IMR-90 (cell line): Measurements from ENCODE around the gene KLHL42. TPM values are rescaled to one million over a fixed set of nuclear protein-coding genes. Genes with fewer than 3 reads are reported as not detected.
A peak's percentile ranks its signal among the peaks of the same experiment; 100 is the strongest.

Experiments
- ATAC-seq: fragments of 200-7000 bp; cut with Tn5 transposase; 2 replicates; pipeline ENCODE4 v1.9.1; 2020; ENCODE audit warnings: low read depth, mild to moderate bottlenecking, moderate library complexity
- BruUV-seq: library from RNA; stranded (reverse); fragments of 400-500 nt; replicated peaks from 2 replicates; lab custom pipeline; 2021; lab: Mats Ljungman, UMichigan
- CTCF ChIA-PET: fragments of 300-600 bp; formaldehyde crosslinking; extraction: SDS; loops from one replicate; lab custom pipeline; 2021; ENCODE audit warnings: antibody characterized with exemption; lab: Yijun Ruan, JAX
- POLR2A ChIA-PET: fragments of 300-600 bp; sonication (Branson Sonifier 250); formaldehyde crosslinking; loops from one replicate; lab custom pipeline; 2022; ENCODE audit warnings: antibody characterized with exemption; ENCODE audit not compliant: unreplicated experiment; lab: Charles Lee
- DNase-seq: peaks from one replicate; pipeline ENCODE4 v3.0.0; 2013
- H2AFZ ChIP-seq: replicated peaks from 2 replicates; pipeline ENCODE3; 2013; ENCODE audit warnings: low read length, mild to moderate bottlenecking; ENCODE audit not compliant: poor library complexity
- H2AK5ac ChIP-seq: 2 replicates; pipeline ENCODE4 v1.6.1; 2013; ENCODE audit warnings: low read depth, low read length, inconsistent platforms
- H2AK9ac ChIP-seq: replicated peaks from 2 replicates; pipeline ENCODE3; 2013; ENCODE audit warnings: mild to moderate bottlenecking, low read depth, low read length, moderate library complexity; ENCODE audit not compliant: poor library complexity
- H2BK120ac ChIP-seq: 2 replicates; pipeline ENCODE4 v1.6.1; 2013; ENCODE audit warnings: low read depth, low read length, inconsistent platforms
- H2BK15ac ChIP-seq: 3 replicates; pipeline ENCODE4 v1.6.1; 2013; ENCODE audit warnings: low read depth, low read length, inconsistent platforms
- H2BK20ac ChIP-seq: 2 replicates; pipeline ENCODE4 v1.6.1; 2013; ENCODE audit warnings: low read depth, mild to moderate bottlenecking, inconsistent platforms, low read length, moderate library complexity
- H2BK5ac ChIP-seq: 2 replicates; pipeline ENCODE4 v1.6.1; 2013; ENCODE audit warnings: mild to moderate bottlenecking, low read depth, low read length, inconsistent platforms; ENCODE audit not compliant: poor library complexity, severe bottlenecking
- H3K14ac ChIP-seq: replicated peaks from 2 replicates; pipeline ENCODE4 v1.6.1; 2013; ENCODE audit warnings: low read depth, low read length, inconsistent platforms
- H3K18ac ChIP-seq: 2 replicates; pipeline ENCODE4 v1.6.1; 2013; ENCODE audit warnings: low read depth, low read length, control low read depth
- H3K23ac ChIP-seq: 2 replicates; pipeline ENCODE4 v1.6.1; 2013; ENCODE audit warnings: low read depth, low read length, inconsistent platforms
- H3K27ac ChIP-seq: 2 replicates; pipeline ENCODE4 v1.5.1; 2013; ENCODE audit warnings: mild to moderate bottlenecking, control low read depth, low read length; ENCODE audit not compliant: insufficient read depth
- H3K27me3 ChIP-seq: 2 replicates; pipeline ENCODE4 v1.6.1; 2013; ENCODE audit warnings: low read length; ENCODE audit not compliant: control insufficient read depth, insufficient read depth
- H3K36me3 ChIP-seq: 2 replicates; pipeline ENCODE4 v1.6.1; 2013; ENCODE audit warnings: low read length, mixed read lengths; ENCODE audit not compliant: control insufficient read depth, insufficient read depth
- H3K4ac ChIP-seq: 2 replicates; pipeline ENCODE4 v1.6.1; 2013; ENCODE audit warnings: low read depth, low read length, inconsistent platforms
- H3K4me1 ChIP-seq: 2 replicates; pipeline ENCODE4 v1.6.1; 2013; ENCODE audit warnings: low read length, mixed read lengths; ENCODE audit not compliant: control insufficient read depth, insufficient read depth
- H3K4me2 ChIP-seq: 2 replicates; pipeline ENCODE4 v1.6.1; 2013; ENCODE audit warnings: low read depth, mild to moderate bottlenecking, control low read depth, low read length, moderate library complexity
- H3K4me3 ChIP-seq: 2 replicates; pipeline ENCODE4 v1.5.1; 2013; ENCODE audit warnings: low read depth, mild to moderate bottlenecking, control low read depth, low read length, moderate library complexity; ENCODE audit not compliant: insufficient read depth
- H3K56ac ChIP-seq: 2 replicates; pipeline ENCODE4 v1.6.1; 2013; ENCODE audit warnings: low read length, inconsistent platforms; ENCODE audit not compliant: insufficient read depth; ENCODE audit errors: extremely low read depth
- H3K79me1 ChIP-seq, 2 experiments: 2 replicates each; pipeline ENCODE4 v1.6.1; 2013; ENCODE audit warnings: low read length in 2 of 2, inconsistent platforms in 1 of 2, low read depth in 1 of 2
- H3K9ac ChIP-seq: 2 replicates; pipeline ENCODE4 v1.6.1; 2013; ENCODE audit warnings: low read depth, low read length, control low read depth
- H3K9me1 ChIP-seq: 2 replicates; pipeline ENCODE4 v1.6.1; 2013; ENCODE audit warnings: low read length, inconsistent platforms; ENCODE audit not compliant: insufficient read depth
- H3K9me3 ChIP-seq: 2 replicates; pipeline ENCODE4 v1.6.1; 2013; ENCODE audit warnings: low read length; ENCODE audit not compliant: control insufficient read depth, insufficient read depth
- H4K20me1 ChIP-seq: 2 replicates; pipeline ENCODE4 v1.6.1; 2013; ENCODE audit warnings: low read length, inconsistent platforms; ENCODE audit not compliant: insufficient read depth
- H4K5ac ChIP-seq: 2 replicates; pipeline ENCODE4 v1.6.1; 2013; ENCODE audit warnings: mild to moderate bottlenecking, low read depth, low read length, control low read depth
- H4K8ac ChIP-seq, 2 experiments: 2 replicates each; pipeline ENCODE4 v1.6.1; 2013; ENCODE audit warnings: low read depth in 2 of 2, low read length in 2 of 2, control low read depth in 1 of 2, inconsistent platforms in 1 of 2
- H4K91ac ChIP-seq: 2 replicates; pipeline ENCODE4 v1.6.1; 2013; ENCODE audit warnings: low read depth, low read length, inconsistent platforms; ENCODE audit not compliant: insufficient read depth
- CEBPB ChIP-seq: IDR thresholded peaks from 2 replicates; pipeline ENCODE4 v1.6.1; 2012; ENCODE audit warnings: low read depth, low read length, improper control_type of control experiment
- CHD1 ChIP-seq: IDR thresholded peaks from 2 replicates; pipeline ENCODE4 v1.6.1; 2012; ENCODE audit warnings: low read depth, low read length, improper control_type of control experiment
- RAD21 ChIP-seq: IDR thresholded peaks from 2 replicates; pipeline ENCODE4 v1.6.1; 2012; ENCODE audit warnings: low read length, improper control_type of control experiment
- WGBS, 2 experiments: methylation state at CpG; one replicate each; pipeline versions ENCODE4 v1.1.5 to v1.1.7; 2013; ENCODE audit warnings: missing lambda C conversion rate in 2 of 2; ENCODE audit not compliant: insufficient read length in 1 of 2; ENCODE audit errors: extremely low coverage in 2 of 2; 5-methylcytosine and 5-hydroxymethylcytosine counted together
- dilution Hi-C: fragments of 300-500 bp; cut with HindIII; formaldehyde crosslinking; loops from one replicate; pipeline ENCODE4 v1.14.3; 2018; ENCODE audit warnings: low sequenced_read_pairs; ENCODE audit not compliant: unreplicated experiment
- in situ Hi-C: fragments of 300-500 bp; cut with MboI; formaldehyde crosslinking; loops from 3 replicates; pipeline ENCODE4 v1.14.3; 2019; ENCODE audit warnings: low sequenced_read_pairs, inconsistent platforms, mixed read lengths
- intact Hi-C: fragments of 100-400 bp; cut with micrococcal nuclease; formaldehyde crosslinking; loops from 2 replicates; pipeline ENCODE4 v1.10.0; 2022
- polyA plus RNA-seq, 3 experiments: library from polyadenylated mRNA; depleted of rRNA; stranded (reverse); fragments of >200 nt; gene quantifications; 2 replicates each; pipeline ENCODE4 v1.2.3, GENCODE V29; 2012; ENCODE audit warnings: low replicate concordance in 1 of 3
- total RNA-seq: library from RNA; depleted of rRNA; stranded (reverse); fragments of >200 nt; gene quantifications from 2 replicates; pipeline ENCODE4 v1.2.3, GENCODE V29; 2012

The KLHL42 gene
- total and polyA plus RNA-seq, 2 of the 4 experiments (the other 2 are of a cell fraction), result 16.7 to 28.3 TPM

- Histone ChIP-seq H2BK15ac (peak overlapping the region; percentile 10; the same call in 1 of the 3 replicates), H3K79me1 (peaks cover 12 to 50% of the 10 kb centered on the region in 2 experiments; a peak in 3 of 4 replicates), H3K4ac (peak overlapping the region; percentile 29; the same call in 1 of the 2 replicates), H3K4me2 (peak overlapping the region; percentile 99), H3K36me3 (0 out of 2 replicates have a peak, but pooled peaks cover 5% of the 10 kb centered on the region), H4K8ac (peak overlapping the region; percentile 19 to 53; a peak in 3 of 4 replicates), H2AK5ac (peak overlapping the region; percentile 35), H2AK9ac (no peak overlapping the region), H4K20me1 (peaks cover 6% of the 10 kb centered on the region; the same call in 1 of the 2 replicates), H2BK20ac (0 out of 2 replicates have a peak overlapping the region, but pooled peaks have one; percentile 6), H4K5ac (peak overlapping the region; percentile 87), H3K27me3 (no peaks in the 10 kb centered on the region), H3K9me1 (peaks cover 5% of the 10 kb centered on the region), H3K9me3 (no peaks in the 10 kb centered on the region), H3K14ac (peak overlapping the region; percentile 53), H3K23ac (peak overlapping the region; percentile 50), H3K27ac (peak overlapping the region; percentile 55), H2BK120ac (0 out of 2 replicates have a peak overlapping the region, but pooled peaks have one; percentile 11), H3K56ac (peak overlapping the region; percentile 22; the same call in 1 of the 2 replicates), H4K91ac (peak overlapping the region; percentile 0; the same call in 1 of the 2 replicates), H2BK5ac (peak overlapping the region; percentile 71), H3K4me1 (peaks cover 17% of the 10 kb centered on the region), H3K9ac (peak overlapping the region; percentile 34; the same call in 1 of the 2 replicates), H3K4me3 (peak overlapping the region; percentile 4), H2AFZ (no peak overlapping the region), H3K18ac (peak overlapping the region; percentile 44; the same call in 1 of the 2 replicates)
- in situ Hi-C loops, result no loop called here
- peak; percentile 67 for DNase-seq
- dilution Hi-C loops, result no loop called here
- no TSS peak for BruUV-seq
- ChIA-PET POLR2A (no interaction called here), CTCF (no interaction called here)
- no peak for ATAC-seq
- TF ChIP-seq RAD21 (no peak), CEBPB (peak; percentile 49; the same call in 1 of the 2 replicates), CHD1 (no peak)
- no CpG with 5 or more reads among the region's 5 CpGs for WGBS, 2 experiments
- intact Hi-C loops, result no loop called here
These were observed 1.6 kb downstream of the KLHL42 start for GRCh38 chr12:27781680-27782079.
